Neural progenitor cell (in vitro differentiated cells): Measurements from ENCODE around the gene LDLRAD4.

Experiments used
- EZH2phosphoT487 ChIP-seq: fragments of 200-600 bp; sonication (generic); IDR thresholded peaks from 2 replicates; pipeline ENCODE4 v1.6.1; 2017; ENCODE audit warnings: antibody characterized with exemption
- TF ChIP-seq, protein P1 (sequence below): fragments of 200-600 bp; sonication (generic); IDR thresholded peaks from 2 replicates; pipeline ENCODE4 v1.5.1; 2017; ENCODE audit warnings: antibody characterized with exemption, mild to moderate bottlenecking

DNA sequence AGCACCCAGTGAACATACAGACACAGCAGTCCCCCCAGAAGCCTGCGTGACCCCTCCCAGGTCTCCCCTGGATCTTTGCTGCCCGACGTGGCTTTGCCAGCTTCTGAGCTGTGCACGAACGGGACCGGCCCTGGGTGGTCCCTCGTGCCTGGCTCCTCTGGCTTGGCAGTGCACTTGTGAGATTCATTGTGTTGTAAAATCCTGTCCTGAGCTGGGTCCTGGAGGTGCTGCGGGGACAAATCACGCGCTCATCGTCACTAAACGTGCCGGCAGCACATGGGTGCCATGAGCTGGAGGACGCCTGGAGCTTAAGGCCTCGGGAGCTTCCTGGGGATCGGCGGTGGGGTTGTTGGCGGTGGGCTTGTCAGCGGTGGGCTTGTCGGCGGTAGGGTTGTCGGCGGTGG is 402.9 kb downstream of the LDLRAD4 start:
- TF ChIP-seq, protein P1, sequence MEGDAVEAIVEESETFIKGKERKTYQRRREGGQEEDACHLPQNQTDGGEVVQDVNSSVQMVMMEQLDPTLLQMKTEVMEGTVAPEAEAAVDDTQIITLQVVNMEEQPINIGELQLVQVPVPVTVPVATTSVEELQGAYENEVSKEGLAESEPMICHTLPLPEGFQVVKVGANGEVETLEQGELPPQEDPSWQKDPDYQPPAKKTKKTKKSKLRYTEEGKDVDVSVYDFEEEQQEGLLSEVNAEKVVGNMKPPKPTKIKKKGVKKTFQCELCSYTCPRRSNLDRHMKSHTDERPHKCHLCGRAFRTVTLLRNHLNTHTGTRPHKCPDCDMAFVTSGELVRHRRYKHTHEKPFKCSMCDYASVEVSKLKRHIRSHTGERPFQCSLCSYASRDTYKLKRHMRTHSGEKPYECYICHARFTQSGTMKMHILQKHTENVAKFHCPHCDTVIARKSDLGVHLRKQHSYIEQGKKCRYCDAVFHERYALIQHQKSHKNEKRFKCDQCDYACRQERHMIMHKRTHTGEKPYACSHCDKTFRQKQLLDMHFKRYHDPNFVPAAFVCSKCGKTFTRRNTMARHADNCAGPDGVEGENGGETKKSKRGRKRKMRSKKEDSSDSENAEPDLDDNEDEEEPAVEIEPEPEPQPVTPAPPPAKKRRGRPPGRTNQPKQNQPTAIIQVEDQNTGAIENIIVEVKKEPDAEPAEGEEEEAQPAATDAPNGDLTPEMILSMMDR = no peak
- TF ChIP-seq EZH2phosphoT487 = no peak
